ENCODE measurements around the gene INA.
"Not testable (repeated sequence)": the region's sequence is repeated elsewhere in the genome, so short reads cannot be mapped to it uniquely, and the experiment has no call there.

INA gene

GRCh38 chr10:103235775-103236174 is 41.2 kb upstream of the INA start:
- H3K4me3 ChIP-seq (ENCODE audit: low read depth, low read length), result no peak overlapping the region
- no peaks in the 10 kb centered on the region for H3K36me3 ChIP-seq
- no peaks in the 10 kb centered on the region for H3K27me3 ChIP-seq (ENCODE audit: insufficient read depth, low read depth, severe bottlenecking)
- DNase-seq, result no peak
- H3K27ac ChIP-seq, result no peak overlapping the region
- no peaks in the 10 kb centered on the region for H3K9me3 ChIP-seq (ENCODE audit: severe bottlenecking)
- TF ChIP-seq CTCF (IDR thresholded peaks at IDR 0.05; ENCODE audit: low read depth, low read length), result no peak

DNA sequence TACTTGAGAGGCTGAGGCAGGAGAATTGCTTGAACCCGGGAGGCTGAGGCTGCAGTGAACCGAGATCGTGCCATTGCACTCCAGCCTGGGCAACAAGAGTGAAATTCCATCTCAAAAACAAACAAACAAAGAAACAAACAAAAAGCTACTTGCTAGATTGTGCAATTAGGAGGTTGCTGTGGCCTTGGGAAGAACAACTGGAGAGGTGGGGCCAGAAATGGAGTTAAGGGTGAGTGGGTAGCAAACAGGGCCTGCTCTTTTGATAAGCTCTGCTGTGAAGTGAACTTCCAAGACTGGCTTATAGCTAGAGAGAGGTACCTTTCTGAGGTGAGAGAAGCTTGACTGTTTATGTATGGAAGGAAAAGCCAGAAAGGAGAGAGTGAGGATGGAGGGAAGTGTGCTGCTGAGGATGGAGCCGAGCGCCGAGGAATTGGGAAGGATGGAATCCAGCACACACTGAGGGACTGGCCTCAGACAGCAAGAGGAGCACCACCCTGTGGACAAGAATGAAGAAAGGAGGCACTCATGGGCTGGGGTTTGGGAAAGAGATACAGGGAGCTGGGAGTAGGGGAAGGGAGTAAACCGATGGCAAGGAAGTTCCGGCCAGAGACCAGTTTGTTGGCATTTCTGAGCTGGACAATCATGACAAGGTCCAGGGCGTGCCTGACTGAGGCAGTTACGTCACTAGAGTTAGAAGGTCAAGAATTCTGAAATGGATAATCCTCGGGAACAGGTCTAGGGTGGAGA is 38.3 kb upstream of the INA start:
- H3K9me3 ChIP-seq (ENCODE audit: severe bottlenecking), result no peaks in the 10 kb centered on the region
- no peak overlapping the region for H3K27ac ChIP-seq
- no peaks in the 10 kb centered on the region for H3K27me3 ChIP-seq (ENCODE audit: insufficient read depth, low read depth, severe bottlenecking)
- no peaks in the 10 kb centered on the region for H3K36me3 ChIP-seq
- DNase-seq, result peak; percentile 48
- H3K4me3 ChIP-seq (ENCODE audit: low read depth, low read length), result no peak overlapping the region
- peak; percentile 55 for TF ChIP-seq CTCF (IDR thresholded peaks at IDR 0.05; ENCODE audit: low read depth, low read length)

DNA sequence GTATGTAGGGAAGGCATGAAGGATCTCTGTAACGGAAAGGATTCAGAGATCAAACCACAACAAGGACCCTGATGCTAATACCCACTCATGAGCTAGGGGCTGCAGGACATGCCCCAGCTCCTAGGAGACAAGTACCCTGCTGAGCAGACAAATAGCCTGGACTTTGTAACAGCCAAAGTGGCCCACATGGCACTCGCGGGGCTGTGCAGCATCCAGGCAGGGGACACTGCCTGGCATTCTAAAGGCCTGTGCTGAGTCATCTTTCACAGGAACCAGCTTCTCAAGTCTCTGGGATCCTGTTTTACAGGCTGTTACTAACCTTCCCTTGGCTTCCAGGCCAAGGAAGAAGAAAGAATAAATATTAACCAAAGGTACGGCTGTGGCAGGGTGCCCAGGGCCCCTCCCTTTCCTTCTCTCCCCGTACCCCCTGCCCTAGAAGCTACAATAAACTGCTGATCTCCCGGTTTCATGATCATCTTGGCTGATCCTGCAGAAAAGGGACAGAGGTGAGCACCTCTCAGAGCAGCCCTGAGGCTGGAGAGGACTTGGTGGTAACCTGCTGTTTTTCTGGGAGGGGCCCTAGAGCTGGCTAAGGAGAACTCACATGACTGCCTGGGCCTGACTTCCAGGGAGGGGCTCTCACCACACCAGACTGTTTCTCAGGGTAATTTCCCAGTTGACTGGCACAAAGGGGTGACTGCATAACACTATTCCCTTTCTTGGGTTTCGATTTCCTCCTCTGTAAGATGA is 35.5 kb upstream of the INA start:
- TF ChIP-seq CTCF (IDR thresholded peaks at IDR 0.05; ENCODE audit: low read depth, low read length), result no peak
- no peaks in the 10 kb centered on the region for H3K27me3 ChIP-seq (ENCODE audit: insufficient read depth, low read depth, severe bottlenecking)
- H3K4me3 ChIP-seq (ENCODE audit: low read depth, low read length), result no peak overlapping the region
- no peaks in the 10 kb centered on the region for H3K9me3 ChIP-seq (ENCODE audit: severe bottlenecking)
- DNase-seq, result no peak
- no peak overlapping the region for H3K27ac ChIP-seq
- H3K36me3 ChIP-seq, result no peaks in the 10 kb centered on the region

DNA sequence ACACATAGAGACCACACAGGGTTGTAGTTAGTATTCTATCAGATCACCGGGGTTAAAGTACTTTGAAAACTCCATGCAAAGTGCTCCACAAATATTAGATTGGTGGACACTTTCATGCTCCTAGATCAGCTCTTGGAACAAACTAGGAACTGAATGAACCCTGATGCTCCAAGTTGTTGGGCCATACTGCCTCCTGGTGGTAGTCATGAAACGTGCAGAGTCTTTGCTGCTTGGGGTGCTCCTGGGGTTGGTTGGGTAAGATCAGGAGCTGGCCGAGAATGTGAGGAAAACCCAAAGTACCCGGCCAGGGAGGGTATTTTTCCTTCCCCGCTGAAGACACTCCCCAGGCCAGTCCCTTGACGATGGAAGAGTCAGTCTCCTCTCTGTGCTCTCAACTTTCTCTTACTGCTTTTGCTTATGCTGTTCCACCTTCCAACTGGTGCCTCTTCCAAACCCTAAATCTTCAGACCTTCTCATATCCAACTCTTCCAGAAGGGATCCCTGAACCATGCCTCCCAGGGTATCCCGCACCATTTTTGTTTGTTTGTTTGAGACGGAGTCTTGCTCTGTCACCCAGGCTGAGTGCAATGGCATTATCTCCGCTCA is 32.2 kb upstream of the INA start:
- Histone ChIP-seq H3K27ac (no peak overlapping the region), H3K27me3 (ENCODE audit: insufficient read depth, low read depth, severe bottlenecking) (no peaks in the 10 kb centered on the region), H3K4me3 (ENCODE audit: low read depth, low read length) (no peak overlapping the region), H3K9me3 (ENCODE audit: severe bottlenecking) (no peaks in the 10 kb centered on the region), H3K36me3 (no peaks in the 10 kb centered on the region)
- peak; percentile 67 for DNase-seq
- peak; percentile 90 for TF ChIP-seq CTCF (IDR thresholded peaks at IDR 0.05; ENCODE audit: low read depth, low read length)

GRCh38 chr10:103245587-103245986 is 31.4 kb upstream of the INA start, which contains the start of gene RPEL1:
RPEL1 (plus strand) TSS chr10:103245887; CDS start chr10:103245997, 110 bp downstream.
- not testable (repeated sequence) for H3K36me3 ChIP-seq; DNase-seq; H3K27me3 ChIP-seq (ENCODE audit: insufficient read depth, low read depth, severe bottlenecking); H3K4me3 ChIP-seq (ENCODE audit: low read depth, low read length); H3K27ac ChIP-seq; H3K9me3 ChIP-seq (ENCODE audit: severe bottlenecking)

- Histone ChIP-seq H3K27ac (no peak overlapping the region), H3K27me3 (ENCODE audit: insufficient read depth, low read depth, severe bottlenecking) (no peaks in the 10 kb centered on the region), H3K9me3 (ENCODE audit: severe bottlenecking) (no peaks in the 10 kb centered on the region), H3K4me3 (ENCODE audit: low read depth, low read length) (no peak overlapping the region), H3K36me3 (no peaks in the 10 kb centered on the region)
- DNase-seq, result no peak
- TF ChIP-seq CTCF (IDR thresholded peaks at IDR 0.05; ENCODE audit: low read depth, low read length), result peak; percentile 34; the same call in 1 of the 2 replicates
Measured at GRCh38 chr10:103246324-103246723, 30.6 kb upstream of the INA start.
